DOHH2 (cell line): ENCODE data around the gene HNRNPA1.

Experiments used
- H3F3A ChIP-seq: fragments of 200-600 bp; sonication (generic), shearing (Covaris generic); 2 replicates; pipeline ENCODE4 v1.6.0; 2016; ENCODE audit warnings: antibody characterized with exemption, mild to moderate bottlenecking; ENCODE audit not compliant: control insufficient read depth, insufficient read depth
- H3K27ac ChIP-seq: fragments of 200-600 bp; sonication (generic); 2 replicates; pipeline ENCODE4 v1.5.1; 2014; ENCODE audit warnings: low read depth, mild to moderate bottlenecking, low read length, moderate library complexity
- H3K27me3 ChIP-seq: fragments of 200-600 bp; sonication (generic); 2 replicates; pipeline ENCODE4 v1.6.1; 2014; ENCODE audit warnings: mild to moderate bottlenecking, low read length, mixed read lengths; ENCODE audit not compliant: control insufficient read depth
- H3K36me3 ChIP-seq: fragments of 200-600 bp; sonication (generic); 2 replicates; pipeline ENCODE4 v1.6.1; 2014; ENCODE audit warnings: mild to moderate bottlenecking, low read length, moderate library complexity, mixed read lengths; ENCODE audit not compliant: control insufficient read depth
- H3K4me1 ChIP-seq: fragments of 200-600 bp; sonication (generic); 2 replicates; pipeline ENCODE4 v1.6.1; 2014; ENCODE audit warnings: mild to moderate bottlenecking, low read length, mixed read lengths; ENCODE audit not compliant: control insufficient read depth
- H3K4me2 ChIP-seq: fragments of 200-600 bp; sonication (generic); 2 replicates; pipeline ENCODE4 v1.6.0; 2014; ENCODE audit warnings: mild to moderate bottlenecking, low read length, moderate library complexity
- H3K4me3 ChIP-seq: fragments of 200-600 bp; sonication (generic); 2 replicates; pipeline ENCODE4 v1.5.1; 2014; ENCODE audit warnings: mild to moderate bottlenecking, low read length, mixed read lengths
- H3K79me2 ChIP-seq: fragments of 200-600 bp; sonication (generic); 2 replicates; pipeline ENCODE4 v1.6.1; 2014; ENCODE audit warnings: mild to moderate bottlenecking, low read length, mixed read lengths; ENCODE audit not compliant: control insufficient read depth
- H3K9me2 ChIP-seq: fragments of 200-600 bp; sonication (generic); replicated peaks from 2 replicates; pipeline ENCODE4 v1.6.1; 2014; ENCODE audit warnings: mild to moderate bottlenecking, low read length, mixed read lengths; ENCODE audit not compliant: control insufficient read depth
- H3K9me3 ChIP-seq: fragments of 200-600 bp; sonication (generic); 2 replicates; pipeline ENCODE4 v1.6.1; 2014; ENCODE audit warnings: antibody characterized with exemption, low read length, mixed read lengths; ENCODE audit not compliant: control insufficient read depth, insufficient read depth
- H4K20me1 ChIP-seq: fragments of 200-600 bp; sonication (generic); 2 replicates; pipeline ENCODE4 v1.6.0; 2014; ENCODE audit warnings: low read depth, mild to moderate bottlenecking, antibody characterized with exemption, low read length, moderate library complexity; ENCODE audit not compliant: control insufficient read depth, insufficient read depth
- CTCF ChIP-seq: fragments of 200-600 bp; sonication (generic); IDR thresholded peaks from one replicate; pipeline ENCODE4 v1.5.1; 2014; ENCODE audit warnings: antibody characterized with exemption, mild to moderate bottlenecking, low read depth, low read length; ENCODE audit not compliant: poor library complexity, severe bottlenecking
- EZH2phosphoT487 ChIP-seq: fragments of 200-600 bp; sonication (generic); IDR thresholded peaks from 2 replicates; pipeline ENCODE4 v1.6.1; 2017; ENCODE audit warnings: borderline replicate concordance, mild to moderate bottlenecking, antibody characterized with exemption, low read length, moderate library complexity, mixed read lengths

The HNRNPA1 gene

GRCh38 chr12:54246011-54246641, 34.4 kb upstream of the HNRNPA1 start:
- no peaks in the 10 kb centered on the region for H3K4me1 ChIP-seq
- H3K27me3 ChIP-seq: no peaks in the 10 kb centered on the region
- H3K9me2 ChIP-seq: no peaks in the 10 kb centered on the region
- no peak overlapping the region for H3K4me3 ChIP-seq
- no peaks in the 10 kb centered on the region; the same call in 1 of the 2 replicates for H3F3A ChIP-seq
- no peak for TF ChIP-seq CTCF
- TF ChIP-seq EZH2phosphoT487: no peak
- H4K20me1 ChIP-seq: no peaks in the 10 kb centered on the region
- no peaks in the 10 kb centered on the region for H3K9me3 ChIP-seq
- H3K27ac ChIP-seq: no peak overlapping the region
- H3K79me2 ChIP-seq: peaks cover 11% of the 10 kb centered on the region
- no peak overlapping the region for H3K4me2 ChIP-seq
- peaks cover 76% of the 10 kb centered on the region for H3K36me3 ChIP-seq

- no peak overlapping the region for H3K4me2 ChIP-seq
- H3K27ac ChIP-seq: no peak overlapping the region
- H3K27me3 ChIP-seq: no peaks in the 10 kb centered on the region
- no peaks in the 10 kb centered on the region for H3K9me2 ChIP-seq
- peaks cover 9% of the 10 kb centered on the region for H3F3A ChIP-seq
- H4K20me1 ChIP-seq: no peaks in the 10 kb centered on the region
- TF ChIP-seq CTCF (no peak), EZH2phosphoT487 (no peak)
- H3K79me2 ChIP-seq: peaks cover 26% of the 10 kb centered on the region
- no peak overlapping the region for H3K4me3 ChIP-seq
- peaks cover 67% of the 10 kb centered on the region for H3K36me3 ChIP-seq
- no peaks in the 10 kb centered on the region for H3K4me1 ChIP-seq
- H3K9me3 ChIP-seq: no peaks in the 10 kb centered on the region
Measured at GRCh38 chr12:54249489-54249888, 31.0 kb upstream of the HNRNPA1 start.

GRCh38 chr12:54251667-54252284, 28.8 kb upstream of the HNRNPA1 start:
- Histone ChIP-seq H3K36me3 (peaks cover 68% of the 10 kb centered on the region), H3K4me1 (no peaks in the 10 kb centered on the region), H3K9me3 (no peaks in the 10 kb centered on the region), H3K27ac (no peak overlapping the region), H3F3A (peaks cover 12% of the 10 kb centered on the region), H3K4me2 (no peak overlapping the region), H4K20me1 (no peaks in the 10 kb centered on the region), H3K79me2 (peaks cover 41% of the 10 kb centered on the region), H3K9me2 (no peaks in the 10 kb centered on the region), H3K4me3 (no peak overlapping the region), H3K27me3 (no peaks in the 10 kb centered on the region)
- TF ChIP-seq CTCF (peak; percentile 60), EZH2phosphoT487 (no peak)
